ACC112 (cell line): ENCODE measurements around the gene RPL27A.

Source experiments
- H2AFZ ChIP-seq: fragments of 200-600 bp; sonication (generic); one replicate; pipeline ENCODE4 v1.6.0; 2017; ENCODE audit warnings: antibody characterized with exemption, low read length; ENCODE audit not compliant: unreplicated experiment
- H3K27ac ChIP-seq: fragments of 200-600 bp; sonication (generic); 2 replicates; pipeline ENCODE4 v1.5.1; 2014; ENCODE audit warnings: low read depth, mild to moderate bottlenecking, antibody characterized with exemption, low read length, moderate library complexity
- H3K27me3 ChIP-seq: fragments of 200-600 bp; sonication (generic); 2 replicates; pipeline ENCODE4 v1.6.1; 2014; ENCODE audit warnings: mild to moderate bottlenecking, antibody characterized with exemption, low read length, moderate library complexity, mixed read lengths; ENCODE audit not compliant: insufficient read depth
- H3K36me3 ChIP-seq: fragments of 200-600 bp; sonication (generic); 2 replicates; pipeline ENCODE4 v1.6.1; 2016; ENCODE audit warnings: mild to moderate bottlenecking, antibody characterized with exemption, low read length, moderate library complexity, mixed read lengths; ENCODE audit not compliant: insufficient read depth
- H3K4me1 ChIP-seq: fragments of 200-600 bp; sonication (generic); one replicate; pipeline ENCODE4 v1.6.1; 2016; ENCODE audit warnings: low read length, mixed read lengths; ENCODE audit not compliant: insufficient read depth, unreplicated experiment, control insufficient read depth
- H3K4me3 ChIP-seq: fragments of 200-600 bp; sonication (generic); 2 replicates; pipeline ENCODE4 v1.5.1; 2014; ENCODE audit warnings: mild to moderate bottlenecking, low read depth, low read length
- H3K79me2 ChIP-seq: fragments of 200-600 bp; sonication (generic); one replicate; pipeline ENCODE4 v1.6.0; 2016; ENCODE audit warnings: low read length; ENCODE audit not compliant: control insufficient read depth, unreplicated experiment, insufficient read depth

RPL27A gene

DNA sequence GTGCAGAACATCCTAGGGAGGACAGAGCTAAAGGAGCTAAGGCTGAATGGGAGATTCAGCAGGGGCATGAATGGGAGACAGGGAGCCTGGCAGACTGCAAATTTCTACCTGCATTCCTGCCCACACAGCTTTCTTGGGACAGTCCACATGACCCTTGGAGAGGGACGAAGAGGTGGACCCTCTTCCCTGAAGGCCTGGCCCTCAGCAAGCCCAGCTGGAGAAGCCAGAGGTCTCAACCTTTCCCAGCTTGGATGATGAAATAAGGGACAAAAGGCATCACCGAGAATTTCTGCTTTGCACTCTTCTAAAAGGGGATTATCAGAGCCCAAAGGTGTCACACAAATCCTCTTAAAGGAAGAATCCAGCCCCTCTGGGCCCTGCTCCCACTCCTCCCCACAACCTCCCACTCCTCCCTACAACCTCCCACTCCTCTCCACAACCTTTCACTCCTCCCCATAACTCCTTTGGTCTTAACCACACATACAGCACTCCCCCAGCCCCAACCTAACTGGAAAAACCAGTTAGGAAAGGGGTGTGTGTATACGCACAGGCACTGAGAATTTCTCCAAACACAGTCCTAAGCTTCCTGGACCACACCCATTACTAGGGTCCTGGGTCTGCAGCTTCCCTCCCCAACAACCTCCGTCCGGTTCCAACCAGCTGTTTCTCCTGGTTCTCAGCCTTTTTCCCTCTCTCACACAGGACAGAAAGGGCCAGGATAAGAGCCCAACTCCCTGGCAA, 38.4 kb downstream of the RPL27A start:
- H3K79me2 ChIP-seq, result peaks cover 3% of the 10 kb centered on the region
- peak overlapping the region; percentile 97; the same call in 1 of the 2 replicates for H3K27ac ChIP-seq
- no peaks in the 10 kb centered on the region for H3K27me3 ChIP-seq
- H3K4me3 ChIP-seq, result no peak overlapping the region
- H3K36me3 ChIP-seq, result peaks cover 5% of the 10 kb centered on the region
- H3K4me1 ChIP-seq, result peaks cover 53% of the 10 kb centered on the region
- no peak overlapping the region for H2AFZ ChIP-seq

DNA sequence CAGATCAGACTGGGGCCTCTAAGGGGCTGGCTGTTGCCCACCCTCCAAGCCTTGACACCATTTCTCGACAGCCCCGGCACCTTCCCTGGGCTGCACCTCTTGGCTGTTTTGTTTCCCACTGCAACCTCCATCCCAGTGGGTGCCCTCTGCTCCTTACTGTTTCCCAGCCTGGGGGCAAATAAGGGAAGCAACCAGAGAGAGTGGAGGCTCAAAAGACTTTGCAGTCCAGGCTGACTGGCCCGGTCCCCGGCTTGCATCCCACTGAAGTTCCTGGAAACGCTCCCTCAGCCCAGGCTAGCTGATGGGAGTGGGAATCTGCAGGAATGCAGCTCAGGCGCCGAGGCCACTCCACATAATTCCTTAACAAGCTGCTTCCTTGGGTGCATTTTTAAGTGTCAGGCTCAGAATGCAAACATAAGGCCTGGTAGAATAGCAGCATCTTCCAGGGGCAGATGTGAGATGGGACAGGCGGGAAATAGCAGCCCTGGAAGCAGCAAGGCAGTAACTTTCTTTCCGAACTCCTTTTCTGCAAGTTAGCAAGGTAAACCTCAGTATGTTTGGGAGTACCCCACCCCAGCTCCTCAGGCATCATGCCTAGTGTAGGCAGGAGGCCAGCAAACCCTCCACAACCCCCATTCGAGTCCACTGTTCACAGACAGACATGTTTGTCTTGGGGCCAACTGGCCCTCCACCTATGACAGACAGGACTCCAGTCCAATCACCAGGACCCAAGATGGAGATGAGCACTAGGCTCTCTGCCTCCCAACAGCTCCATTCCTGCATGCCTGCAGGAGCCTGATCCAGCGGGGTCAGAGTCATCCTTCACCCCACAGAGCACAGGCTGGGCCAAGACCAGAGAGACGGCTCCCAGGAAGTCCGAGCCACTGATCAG, 39.3 kb downstream of the RPL27A start:
- Histone ChIP-seq H3K4me3 (no peak overlapping the region), H3K27ac (no peak overlapping the region), H2AFZ (no peak overlapping the region), H3K79me2 (peaks cover 3% of the 10 kb centered on the region), H3K4me1 (peaks cover 53% of the 10 kb centered on the region), H3K36me3 (peaks cover 5% of the 10 kb centered on the region), H3K27me3 (no peaks in the 10 kb centered on the region)

DNA sequence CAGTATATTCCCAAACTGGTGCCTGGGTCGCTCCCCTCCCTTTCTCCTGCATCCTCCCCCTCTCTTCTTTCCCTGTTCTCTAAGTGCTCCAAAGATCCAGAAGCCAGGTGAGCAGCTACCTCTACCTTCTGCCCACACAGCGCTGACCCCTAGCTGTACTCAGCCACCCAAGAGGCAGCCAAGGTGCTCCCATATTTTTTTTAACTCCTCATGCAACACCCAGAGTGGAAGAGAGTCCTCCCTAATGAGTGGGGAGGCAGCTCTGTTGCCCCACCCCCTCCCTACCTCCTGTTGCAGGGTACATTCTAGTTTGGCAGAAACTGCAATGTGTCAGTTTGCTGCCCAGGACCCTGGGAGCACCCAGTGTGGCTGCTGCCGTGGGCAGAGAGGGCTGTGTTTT, 40.2 kb downstream of the RPL27A start:
- Histone ChIP-seq H3K79me2 (peaks cover 3% of the 10 kb centered on the region), H3K36me3 (peaks cover 5% of the 10 kb centered on the region), H3K27me3 (no peaks in the 10 kb centered on the region), H2AFZ (no peak overlapping the region), H3K4me3 (no peak overlapping the region), H3K27ac (no peak overlapping the region), H3K4me1 (peaks cover 54% of the 10 kb centered on the region)

DNA sequence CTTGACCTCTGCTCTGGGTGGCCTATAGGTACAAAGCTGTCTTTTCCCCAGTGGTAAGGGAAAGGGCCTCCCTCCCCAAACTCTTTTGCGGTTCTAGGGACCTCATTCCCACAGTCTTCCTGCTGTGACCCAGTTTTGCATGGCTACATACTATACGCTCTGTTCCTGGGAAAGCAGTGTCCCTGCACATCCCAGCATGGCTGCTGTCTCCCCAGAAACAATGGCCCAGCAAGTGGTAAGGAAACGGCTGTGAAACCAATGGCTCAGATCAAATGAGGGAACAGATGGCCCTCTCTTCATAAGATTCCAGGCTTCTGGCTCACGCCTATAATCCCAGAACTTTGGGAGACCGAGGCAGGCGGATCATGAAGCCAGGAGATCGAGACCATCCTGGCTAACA, 41.1 kb downstream of the RPL27A start:
- H3K79me2 ChIP-seq, result peaks cover 3% of the 10 kb centered on the region
- H3K36me3 ChIP-seq, result peaks cover 5% of the 10 kb centered on the region
- H3K4me3 ChIP-seq, result no peak overlapping the region
- H3K27me3 ChIP-seq, result no peaks in the 10 kb centered on the region
- H3K27ac ChIP-seq, result no peak overlapping the region
- H3K4me1 ChIP-seq, result peaks cover 55% of the 10 kb centered on the region
- H2AFZ ChIP-seq, result no peak overlapping the region

DNA sequence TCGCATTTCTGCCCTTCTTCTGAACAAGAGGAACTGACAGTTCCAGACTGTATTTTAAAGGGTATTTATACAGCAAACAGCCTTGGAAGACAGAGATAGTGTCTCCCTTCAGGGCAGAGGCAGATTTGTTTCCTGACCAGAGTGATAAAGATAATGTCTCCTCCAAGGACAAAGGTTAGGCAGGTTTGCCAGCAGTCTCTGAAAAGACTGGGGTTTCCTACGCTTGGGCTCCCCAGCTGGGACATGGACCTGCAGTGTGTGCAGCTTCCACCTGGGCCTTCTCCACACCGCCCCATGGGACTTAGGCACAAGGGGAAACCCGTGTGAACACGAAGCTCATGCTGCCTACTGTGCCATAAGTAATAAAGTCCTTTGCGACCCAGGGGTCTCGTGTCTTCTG, 42.1 kb downstream of the RPL27A start:
- Histone ChIP-seq H3K4me1 (peaks cover 53% of the 10 kb centered on the region), H3K79me2 (peaks cover 3% of the 10 kb centered on the region), H3K4me3 (no peak overlapping the region), H3K36me3 (peaks cover 5% of the 10 kb centered on the region), H3K27ac (no peak overlapping the region), H3K27me3 (no peaks in the 10 kb centered on the region), H2AFZ (no peak overlapping the region)

DNA sequence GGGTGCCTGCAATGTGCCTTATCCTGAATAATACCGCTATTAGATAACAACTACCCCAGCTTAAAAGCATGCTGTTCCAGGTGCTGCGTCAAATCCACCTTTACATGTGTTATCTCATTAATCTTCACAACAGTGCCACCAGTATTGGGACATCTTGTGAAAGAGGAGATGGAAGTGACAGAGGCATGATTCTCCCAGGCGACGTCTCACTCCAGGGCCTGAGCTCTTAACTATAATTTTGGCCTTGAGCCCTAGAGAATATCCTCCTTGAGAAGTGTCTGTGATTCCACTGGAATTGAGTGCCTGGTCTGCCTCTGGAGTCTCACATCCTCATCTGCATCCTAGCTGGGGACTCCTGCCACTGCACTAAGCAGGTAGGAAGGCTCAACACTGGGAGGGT, 43.8 kb downstream of the RPL27A start:
- no peak overlapping the region for H2AFZ ChIP-seq
- no peak overlapping the region for H3K4me3 ChIP-seq
- H3K79me2 ChIP-seq, result no peaks in the 10 kb centered on the region
- peaks cover 36% of the 10 kb centered on the region for H3K4me1 ChIP-seq
- H3K27me3 ChIP-seq, result no peaks in the 10 kb centered on the region
- no peak overlapping the region for H3K27ac ChIP-seq
- H3K36me3 ChIP-seq, result peaks cover 5% of the 10 kb centered on the region

DNA sequence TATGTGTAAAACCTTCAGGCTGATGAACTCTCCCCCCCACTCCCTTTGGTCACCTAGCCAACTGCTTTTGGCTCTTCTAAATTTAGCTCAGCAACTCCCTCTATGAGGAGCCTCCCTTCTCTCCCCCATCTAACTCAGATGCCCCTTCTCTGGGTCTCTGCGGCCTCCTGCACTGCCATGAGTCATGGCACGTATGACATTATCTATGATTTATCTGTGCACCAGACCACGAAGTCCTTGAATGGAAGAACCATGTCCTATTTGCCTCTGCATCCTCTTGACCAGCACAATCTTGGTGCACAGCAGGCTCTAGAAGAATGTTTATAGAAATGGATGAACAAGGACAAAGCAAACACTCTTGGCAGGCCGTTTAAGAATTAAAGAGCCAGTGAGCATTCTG, 46.0 kb downstream of the RPL27A start:
- Histone ChIP-seq H3K4me3 (no peak overlapping the region), H3K4me1 (peaks cover 44% of the 10 kb centered on the region), H3K27ac (no peak overlapping the region), H2AFZ (no peak overlapping the region), H3K27me3 (no peaks in the 10 kb centered on the region), H3K36me3 (peaks cover 5% of the 10 kb centered on the region), H3K79me2 (no peaks in the 10 kb centered on the region)

DNA sequence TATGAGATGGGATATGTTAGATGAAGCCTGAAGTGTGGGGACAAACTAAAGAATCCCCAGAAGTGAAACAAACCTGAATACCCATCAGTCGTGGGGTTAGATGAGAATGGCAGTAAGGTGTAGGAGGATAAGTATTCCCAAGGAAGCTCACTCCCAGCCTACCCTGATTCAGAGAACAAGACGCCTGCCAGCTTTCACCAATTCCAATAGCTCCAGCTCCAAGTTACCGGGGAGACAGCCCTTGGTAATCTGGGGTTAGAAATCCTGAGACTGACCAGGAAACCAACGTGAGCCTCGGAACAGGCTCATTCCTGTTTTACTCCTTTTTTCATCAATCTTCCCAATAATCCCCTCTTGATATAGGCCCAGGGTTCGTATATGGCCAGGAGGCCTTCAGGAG, 46.5 kb downstream of the RPL27A start:
- Histone ChIP-seq H3K27me3 (no peaks in the 10 kb centered on the region), H3K27ac (no peak overlapping the region), H2AFZ (no peak overlapping the region), H3K79me2 (no peaks in the 10 kb centered on the region), H3K4me3 (no peak overlapping the region), H3K4me1 (peaks cover 49% of the 10 kb centered on the region), H3K36me3 (peaks cover 5% of the 10 kb centered on the region)

DNA sequence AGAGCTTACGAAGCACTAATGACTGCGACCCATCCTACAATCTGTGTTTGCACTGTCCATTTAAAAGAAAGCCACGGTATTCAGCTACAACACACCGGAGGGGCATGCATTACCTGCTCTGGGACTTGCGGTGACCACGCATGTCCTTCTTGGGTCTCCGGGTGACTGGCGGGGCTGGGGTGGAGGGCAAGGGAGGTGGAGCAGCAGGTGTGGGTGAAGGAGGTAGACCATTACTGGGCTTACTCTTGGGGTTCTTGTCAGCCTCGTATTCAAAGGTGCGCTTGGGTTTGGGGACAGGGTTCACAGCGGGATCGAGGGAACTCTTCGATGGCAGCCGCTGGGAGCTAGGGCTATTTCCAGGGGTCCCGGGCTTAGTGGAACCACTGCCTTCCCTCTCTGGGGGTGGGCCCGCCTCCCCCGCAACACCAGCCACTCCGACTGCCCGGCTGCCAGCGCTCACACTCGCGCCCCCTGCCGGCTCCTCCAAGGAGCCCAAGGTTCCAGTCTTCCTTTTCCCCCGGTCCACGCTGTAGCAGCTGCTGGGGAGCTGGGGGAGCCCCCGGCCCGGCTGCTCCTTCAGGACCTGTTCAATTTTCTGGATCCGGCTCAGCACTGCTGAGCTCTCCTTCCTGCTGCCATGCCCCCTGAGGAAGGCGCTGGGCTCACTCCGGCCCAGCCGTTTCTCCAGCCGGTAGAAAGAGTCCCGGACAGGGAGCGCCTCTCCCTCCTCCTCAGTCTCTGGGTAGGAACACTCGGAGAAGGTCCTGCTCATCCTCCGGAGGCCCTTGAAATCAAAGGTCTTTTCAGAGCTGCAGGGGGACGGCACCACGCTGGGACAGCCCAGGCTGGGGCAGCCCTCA, 47.5 kb downstream of the RPL27A start:
- H3K4me1 ChIP-seq, result peaks cover 50% of the 10 kb centered on the region
- H3K36me3 ChIP-seq, result peaks cover 5% of the 10 kb centered on the region; the same call in 1 of the 2 replicates
- no peak overlapping the region for H3K4me3 ChIP-seq
- H2AFZ ChIP-seq, result no peak overlapping the region
- H3K79me2 ChIP-seq, result no peaks in the 10 kb centered on the region
- no peaks in the 10 kb centered on the region for H3K27me3 ChIP-seq
- H3K27ac ChIP-seq, result no peak overlapping the region

DNA sequence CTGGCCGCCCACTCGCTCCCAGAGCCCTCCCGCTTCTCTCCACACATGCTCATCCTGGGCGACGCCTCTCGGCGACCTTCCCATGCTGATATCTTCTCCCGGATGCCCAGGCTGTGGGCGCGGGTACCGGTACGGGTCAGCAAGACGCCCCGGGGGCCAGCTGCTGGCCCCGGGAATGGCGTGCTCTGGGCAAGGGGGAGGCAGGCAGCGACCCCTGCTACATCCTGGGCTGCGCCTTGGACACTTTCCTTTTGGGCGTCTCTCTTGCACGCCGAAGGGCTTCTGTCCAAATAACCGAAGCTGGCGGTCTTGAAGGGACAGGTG, 48.1 kb downstream of the RPL27A start:
- no peaks in the 10 kb centered on the region for H3K27me3 ChIP-seq
- H3K4me1 ChIP-seq, result peaks cover 50% of the 10 kb centered on the region
- no peaks in the 10 kb centered on the region for H3K79me2 ChIP-seq
- no peak overlapping the region for H3K27ac ChIP-seq
- H2AFZ ChIP-seq, result no peak overlapping the region
- H3K36me3 ChIP-seq, result peaks cover 4% of the 10 kb centered on the region; the same call in 1 of the 2 replicates
- no peak overlapping the region for H3K4me3 ChIP-seq
